Measurements from ENCODE around the gene ZNF681. TPM values are rescaled to one million over a fixed set of nuclear protein-coding genes. Genes with fewer than 3 reads are reported as not detected.

ZNF681 gene
- total and polyA plus RNA-seq, 4 donors = 0.58 to 4.8 (median 1.4) TPM

DNA sequence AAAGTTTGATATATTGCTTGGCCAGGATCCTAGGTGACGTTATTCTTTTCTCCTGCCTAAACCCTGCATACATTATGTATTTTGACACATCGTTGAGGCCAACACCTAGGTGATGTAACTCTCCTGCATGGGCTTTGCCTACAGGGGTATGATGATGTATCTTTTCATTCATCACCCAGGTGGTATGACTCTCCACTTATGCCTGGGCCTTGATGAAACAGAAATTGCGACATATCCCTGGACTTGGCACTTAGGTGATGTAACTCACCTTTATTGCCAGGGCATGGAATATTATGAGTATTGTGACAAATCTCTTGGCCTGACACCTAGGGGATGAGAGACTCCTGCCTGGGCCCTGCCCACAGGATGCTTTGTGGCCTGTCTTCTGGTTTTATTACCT is 18.5 kb upstream of the ZNF681 start:
- no peaks in the 10 kb centered on the region for H3K4me1 ChIP-seq (ENCODE audit: control insufficient read depth in 5 of 5, insufficient read depth in 5 of 5, low read length in 5 of 5)
- no peak for ATAC-seq (ENCODE audit: insufficient read depth, low FRiP score)
- no peak overlapping the region for H3K27ac ChIP-seq (ENCODE audit: low read depth in 1 of 2, low read length in 1 of 2)
- H3K9ac ChIP-seq (ENCODE audit: insufficient read depth in 1 of 2, low read length in 2 of 2) = no peak overlapping the region
- H3K36me3 ChIP-seq (ENCODE audit: control insufficient read depth in 4 of 4, insufficient read depth in 4 of 4, low read length in 4 of 4) = peaks cover 5 to 14% (median 11%) of the 10 kb centered on the region in 4 donors
- H3K4me3 ChIP-seq = no peak overlapping the region
- DNase-seq = no peak
- peaks cover 0 to 34% (median 0%) of the 10 kb centered on the region in 4 donors for H3K9me3 ChIP-seq (ENCODE audit: control insufficient read depth in 4 of 4, insufficient read depth in 3 of 4, low read length in 3 of 4)
- WGBS, 2 donors = 64% methylated on average over 3 of the region's 3 CpGs
- TF ChIP-seq, protein P1, sequence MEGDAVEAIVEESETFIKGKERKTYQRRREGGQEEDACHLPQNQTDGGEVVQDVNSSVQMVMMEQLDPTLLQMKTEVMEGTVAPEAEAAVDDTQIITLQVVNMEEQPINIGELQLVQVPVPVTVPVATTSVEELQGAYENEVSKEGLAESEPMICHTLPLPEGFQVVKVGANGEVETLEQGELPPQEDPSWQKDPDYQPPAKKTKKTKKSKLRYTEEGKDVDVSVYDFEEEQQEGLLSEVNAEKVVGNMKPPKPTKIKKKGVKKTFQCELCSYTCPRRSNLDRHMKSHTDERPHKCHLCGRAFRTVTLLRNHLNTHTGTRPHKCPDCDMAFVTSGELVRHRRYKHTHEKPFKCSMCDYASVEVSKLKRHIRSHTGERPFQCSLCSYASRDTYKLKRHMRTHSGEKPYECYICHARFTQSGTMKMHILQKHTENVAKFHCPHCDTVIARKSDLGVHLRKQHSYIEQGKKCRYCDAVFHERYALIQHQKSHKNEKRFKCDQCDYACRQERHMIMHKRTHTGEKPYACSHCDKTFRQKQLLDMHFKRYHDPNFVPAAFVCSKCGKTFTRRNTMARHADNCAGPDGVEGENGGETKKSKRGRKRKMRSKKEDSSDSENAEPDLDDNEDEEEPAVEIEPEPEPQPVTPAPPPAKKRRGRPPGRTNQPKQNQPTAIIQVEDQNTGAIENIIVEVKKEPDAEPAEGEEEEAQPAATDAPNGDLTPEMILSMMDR (IDR thresholded peaks at IDR 0.05; ENCODE audit: control extremely low read depth, extremely low read depth) = no peak
- no peaks in the 10 kb centered on the region for H3K27me3 ChIP-seq (ENCODE audit: control insufficient read depth in 3 of 3, insufficient read depth in 3 of 3, low read length in 2 of 3)

DNA sequence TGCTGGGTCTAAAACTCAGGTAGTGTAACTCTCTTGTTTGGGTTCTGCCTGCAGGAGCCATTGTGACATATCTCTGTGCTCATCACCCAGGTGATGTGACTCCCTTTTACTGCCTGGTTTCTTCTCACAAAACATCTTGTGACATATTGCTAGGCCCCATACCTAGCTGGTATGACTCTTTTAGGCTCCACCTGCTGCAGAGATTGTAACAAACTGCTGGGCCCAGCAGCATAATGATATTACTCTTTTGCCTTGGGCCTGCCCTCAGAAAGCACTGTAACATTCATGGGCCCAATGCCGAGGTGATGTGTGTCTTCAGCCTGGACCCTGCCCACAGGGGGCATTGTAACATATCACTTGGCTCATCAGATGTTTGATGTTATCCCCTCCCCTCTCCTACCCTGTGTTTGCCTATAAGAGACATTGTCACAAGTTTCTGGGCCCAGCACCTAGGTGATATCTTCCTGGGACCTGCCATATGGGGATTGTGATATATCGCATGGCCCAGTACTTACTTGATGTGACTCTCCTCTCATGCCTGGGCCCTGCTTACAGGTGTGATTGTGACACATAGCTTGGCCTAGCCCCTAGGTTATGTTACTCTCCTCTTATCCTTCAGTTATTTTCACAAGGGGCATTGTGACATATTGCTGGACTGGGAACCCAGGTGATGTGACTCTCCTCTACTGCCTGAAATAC is 18.0 kb upstream of the ZNF681 start:
- no peak overlapping the region for H3K27ac ChIP-seq (ENCODE audit: low read depth in 1 of 2, low read length in 1 of 2)

DNA sequence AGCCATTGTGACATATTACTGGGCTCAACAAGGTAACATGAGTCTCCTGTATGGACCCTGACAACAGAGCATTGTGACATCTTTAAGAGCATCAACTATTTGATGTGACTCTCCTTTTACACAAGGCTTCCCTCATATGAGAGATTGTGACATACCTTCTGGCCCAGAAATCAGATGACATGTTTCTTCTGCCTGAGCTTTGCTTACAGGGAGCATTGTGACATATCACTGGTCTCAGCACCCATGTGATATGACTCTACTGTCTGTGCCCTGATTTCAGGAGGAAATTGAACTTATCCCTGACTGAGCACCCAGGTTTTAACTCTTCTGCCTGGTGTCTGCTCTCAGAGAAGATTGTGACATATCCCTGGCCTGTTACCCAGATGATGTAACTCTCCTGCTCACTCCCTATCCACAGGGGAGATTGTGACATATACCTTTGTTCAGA is 15.9 kb upstream of the ZNF681 start:
- Histone ChIP-seq H3K27ac (ENCODE audit: low read depth in 1 of 2, low read length in 1 of 2) (no peak overlapping the region), H3K4me1 (ENCODE audit: control insufficient read depth in 5 of 5, insufficient read depth in 5 of 5, low read length in 5 of 5) (no peaks in the 10 kb centered on the region), H3K9me3 (ENCODE audit: control insufficient read depth in 4 of 4, insufficient read depth in 3 of 4, low read length in 3 of 4) (peaks cover 0 to 30% (median 0%) of the 10 kb centered on the region in 4 donors)

More for the DNA sequence above, 18.0 kb upstream of the ZNF681 start:
- Histone ChIP-seq H3K9me3 (ENCODE audit: control insufficient read depth in 4 of 4, insufficient read depth in 3 of 4, low read length in 3 of 4) (peaks cover 0 to 30% (median 0%) of the 10 kb centered on the region in 4 donors), H3K9ac (ENCODE audit: insufficient read depth in 1 of 2, low read length in 2 of 2) (no peak overlapping the region), H3K4me1 (ENCODE audit: control insufficient read depth in 5 of 5, insufficient read depth in 5 of 5, low read length in 5 of 5) (no peaks in the 10 kb centered on the region), H3K4me3 (no peak overlapping the region), H3K36me3 (ENCODE audit: control insufficient read depth in 4 of 4, insufficient read depth in 4 of 4, low read length in 4 of 4) (peaks cover 5 to 14% (median 12%) of the 10 kb centered on the region in 4 donors), H3K27me3 (ENCODE audit: control insufficient read depth in 3 of 3, insufficient read depth in 3 of 3, low read length in 2 of 3) (no peaks in the 10 kb centered on the region)
- ATAC-seq (ENCODE audit: insufficient read depth, low FRiP score) (no peak), DNase-seq (no peak)
- TF ChIP-seq, protein P1 (IDR thresholded peaks at IDR 0.05; ENCODE audit: control extremely low read depth, extremely low read depth) = no peak
- 90 to 94% methylated on average over 2 of the region's 2 CpGs for WGBS, 2 donors

More for the DNA sequence above, 15.9 kb upstream of the ZNF681 start:
- Histone ChIP-seq H3K36me3 (ENCODE audit: control insufficient read depth in 4 of 4, insufficient read depth in 4 of 4, low read length in 4 of 4) (peaks cover 5 to 14% (median 12%) of the 10 kb centered on the region in 4 donors), H3K27me3 (ENCODE audit: control insufficient read depth in 3 of 3, insufficient read depth in 3 of 3, low read length in 2 of 3) (no peaks in the 10 kb centered on the region), H3K4me3 (no peak overlapping the region), H3K9ac (ENCODE audit: insufficient read depth in 1 of 2, low read length in 2 of 2) (no peak overlapping the region)
- no peak for ATAC-seq (ENCODE audit: insufficient read depth, low FRiP score)
- TF ChIP-seq, protein P1 (IDR thresholded peaks at IDR 0.05; ENCODE audit: control extremely low read depth, extremely low read depth) = no peak
- no peak for DNase-seq

Data from lung (tissue), 12 donors.